ENCODE results near the gene ANKS1B. TPM values are rescaled to one million over a fixed set of nuclear protein-coding genes. Genes with fewer than 3 reads are reported as not detected.

The ANKS1B gene
- total RNA-seq, 1 experiment from 2014 or later, result 5.8 TPM

- DNase-seq (ENCODE audit: low spot score) (peak; percentile 49), ATAC-seq (peak; percentile 100)
- Mint-ChIP-seq H3K36me3 (0 out of 2 replicates have a peak, but pooled peaks cover 2% of the 10 kb centered on the region), H3K4me1 (peaks cover 13% of the 10 kb centered on the region), H3K27me3 (ENCODE audit: low read depth) (no peaks in the 10 kb centered on the region), H3K27ac (no peak overlapping the region), H3K4me3 (no peak overlapping the region), H3K9me3 (peaks cover 17% of the 10 kb centered on the region)
- POLR2A ChIA-PET, result no interaction called here
- CTCF ChIA-PET, result interaction anchor here (0.6 to 2.2 kb wide), 21 partner anchors 8 to 576 kb away, joined by 3 to 35 read pairs (median 3); no protein-coding TSS in a partner anchor
- TF ChIP-seq CTCF (IDR thresholded peaks at IDR 0.05) (peak; percentile 72), ZNF232 (CRISPR knock-in tag; IDR thresholded peaks at IDR 0.05) (no peak), FOXK1 (CRISPR knock-in tag; IDR thresholded peaks at IDR 0.05) (0 out of 2 replicates have a peak, but pooled peaks have one; percentile 28)
Observed at GRCh38 chr12:99619389-99620158, 365.2 kb downstream of the ANKS1B start.

- TF ChIP-seq ZNF281 (CRISPR knock-in tag; IDR thresholded peaks at IDR 0.05) (no peak), ETV6 (CRISPR knock-in tag; IDR thresholded peaks at IDR 0.05) (no peak), ATF3 (CRISPR knock-in tag; conservative IDR thresholded peaks at IDR 0.05) (no peak), STAT6 (CRISPR knock-in tag; conservative IDR thresholded peaks at IDR 0.05; ENCODE audit: low read depth) (no peak), ZMAT4 (CRISPR knock-in tag; IDR thresholded peaks at IDR 0.05) (no peak), PREB (CRISPR knock-in tag; IDR thresholded peaks at IDR 0.05; ENCODE audit: borderline replicate concordance) (no peak), ZNF671 (CRISPR knock-in tag; IDR thresholded peaks at IDR 0.05) (no peak), ZNF532 (CRISPR knock-in tag; IDR thresholded peaks at IDR 0.05; ENCODE audit: borderline replicate concordance) (no peak), NFE2L1 (CRISPR knock-in tag; IDR thresholded peaks at IDR 0.05) (no peak), ZNF263 (CRISPR knock-in tag; IDR thresholded peaks at IDR 0.05; ENCODE audit: low read depth) (no peak), ZNF512 (CRISPR knock-in tag; IDR thresholded peaks at IDR 0.05; ENCODE audit: borderline replicate concordance) (no peak), CREM (CRISPR knock-in tag; IDR thresholded peaks at IDR 0.05) (no peak), EMX1 (CRISPR knock-in tag; IDR thresholded peaks at IDR 0.05) (no peak), NR1H2 (CRISPR knock-in tag; IDR thresholded peaks at IDR 0.05) (no peak), IRF2 (CRISPR knock-in tag; IDR thresholded peaks at IDR 0.05; ENCODE audit: borderline replicate concordance, low read depth) (no peak)
- DNase-seq (ENCODE audit: low spot score) (no peak), ATAC-seq (no peak)
- Mint-ChIP-seq H3K36me3 (0 out of 2 replicates have a peak, but pooled peaks cover 2% of the 10 kb centered on the region), H3K4me1 (peaks cover 13% of the 10 kb centered on the region), H3K27ac (no peak overlapping the region), H3K9me3 (peaks cover 17% of the 10 kb centered on the region), H3K4me3 (no peak overlapping the region), H3K27me3 (ENCODE audit: low read depth) (no peaks in the 10 kb centered on the region)
- CTCF ChIA-PET, result interaction anchor here (1.2 kb wide), 1 partner anchor 47 kb away, joined by 3 read pairs; no protein-coding TSS in a partner anchor
- POLR2A ChIA-PET, result no interaction called here
Observed at GRCh38 chr12:99618657-99619056, 366.1 kb downstream of the ANKS1B start.
